ENCODE data around the gene ANKRD6.

Gene ANKRD6

DNA sequence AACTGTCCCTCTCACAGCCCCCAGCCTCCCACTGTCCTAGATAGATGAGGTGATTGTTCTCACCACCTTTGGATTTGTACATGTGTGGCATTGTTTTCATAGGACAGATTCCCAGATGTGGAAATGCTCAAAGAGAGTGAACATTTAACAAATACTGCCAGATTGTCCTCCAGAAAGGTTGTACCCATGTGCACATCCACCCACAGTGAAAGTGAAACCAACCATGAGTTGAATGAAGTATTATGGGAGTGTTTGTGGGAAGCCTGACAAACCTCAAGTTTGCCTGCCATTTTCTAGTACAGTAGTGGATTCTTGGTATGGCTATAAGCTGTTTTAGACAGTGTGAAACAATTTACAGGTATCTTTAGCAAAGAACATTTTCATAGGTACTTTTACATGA is 42.7 kb downstream of the ANKRD6 start:
- in situ Hi-C loops (cut with HindIII; ENCODE audit: low pct_ligation_motif_present, low sequenced_read_pairs) = no loop called here
- no peak overlapping the region for H3K27ac ChIP-seq

DNA sequence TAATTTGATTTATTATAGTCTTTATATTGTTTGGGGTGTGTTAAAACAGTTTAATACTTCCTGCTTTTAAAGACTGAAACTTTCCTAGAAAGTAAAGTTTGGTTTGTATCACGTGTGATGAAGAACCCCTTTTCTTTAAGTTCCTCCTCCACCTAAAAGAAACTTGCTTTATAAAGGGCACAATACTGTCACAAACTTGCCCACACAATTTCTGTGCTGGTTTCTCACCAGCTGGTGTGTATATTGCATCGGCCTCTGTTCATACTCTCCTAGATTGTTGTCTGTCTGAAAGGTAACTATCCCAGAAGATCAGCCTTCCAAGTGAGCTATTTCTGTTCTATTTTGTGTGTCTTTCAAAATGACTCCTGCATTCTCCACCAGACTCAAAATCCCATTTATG is 46.9 kb downstream of the ANKRD6 start:
- H3K4me3 ChIP-seq (ENCODE audit: low read depth, low read length) = no peak overlapping the region
- no peak for DNase-seq
- in situ Hi-C loops (cut with HindIII; ENCODE audit: low pct_ligation_motif_present, low sequenced_read_pairs) = no loop called here

More for the DNA sequence above, 42.7 kb downstream of the ANKRD6 start:
- Histone ChIP-seq H3K36me3 (replicated peaks) (no peaks in the 10 kb centered on the region), H3K27me3 (replicated peaks) (no peaks in the 10 kb centered on the region), H3K4me3 (ENCODE audit: low read depth, low read length) (no peak overlapping the region)
- DNase-seq = peak; percentile 29
- TF ChIP-seq, protein P1, sequence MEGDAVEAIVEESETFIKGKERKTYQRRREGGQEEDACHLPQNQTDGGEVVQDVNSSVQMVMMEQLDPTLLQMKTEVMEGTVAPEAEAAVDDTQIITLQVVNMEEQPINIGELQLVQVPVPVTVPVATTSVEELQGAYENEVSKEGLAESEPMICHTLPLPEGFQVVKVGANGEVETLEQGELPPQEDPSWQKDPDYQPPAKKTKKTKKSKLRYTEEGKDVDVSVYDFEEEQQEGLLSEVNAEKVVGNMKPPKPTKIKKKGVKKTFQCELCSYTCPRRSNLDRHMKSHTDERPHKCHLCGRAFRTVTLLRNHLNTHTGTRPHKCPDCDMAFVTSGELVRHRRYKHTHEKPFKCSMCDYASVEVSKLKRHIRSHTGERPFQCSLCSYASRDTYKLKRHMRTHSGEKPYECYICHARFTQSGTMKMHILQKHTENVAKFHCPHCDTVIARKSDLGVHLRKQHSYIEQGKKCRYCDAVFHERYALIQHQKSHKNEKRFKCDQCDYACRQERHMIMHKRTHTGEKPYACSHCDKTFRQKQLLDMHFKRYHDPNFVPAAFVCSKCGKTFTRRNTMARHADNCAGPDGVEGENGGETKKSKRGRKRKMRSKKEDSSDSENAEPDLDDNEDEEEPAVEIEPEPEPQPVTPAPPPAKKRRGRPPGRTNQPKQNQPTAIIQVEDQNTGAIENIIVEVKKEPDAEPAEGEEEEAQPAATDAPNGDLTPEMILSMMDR (IDR thresholded peaks at IDR 0.05; ENCODE audit: low read depth, low read length, missing control alignments) = no peak

DNA sequence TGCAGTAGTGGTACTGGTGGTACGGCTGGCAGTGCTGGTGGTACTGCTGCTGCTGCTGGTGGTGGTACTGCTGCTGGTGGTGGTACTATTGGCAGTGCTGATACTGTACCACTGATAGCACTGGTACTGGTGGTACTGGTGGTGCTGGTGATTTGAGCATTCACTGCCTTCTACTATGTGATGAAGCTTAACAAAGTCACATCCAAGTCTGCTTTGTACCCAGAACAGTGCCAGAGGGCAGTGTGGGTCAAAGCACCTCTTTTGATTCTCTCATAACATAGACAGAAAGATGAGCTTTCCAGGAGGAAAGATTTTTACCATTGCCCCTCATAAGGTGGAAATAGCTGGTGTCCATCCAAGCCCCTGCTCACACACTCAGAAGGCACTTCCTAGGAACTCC is 48.7 kb downstream of the ANKRD6 start:
- in situ Hi-C loops (cut with HindIII; ENCODE audit: low pct_ligation_motif_present, low sequenced_read_pairs) = no loop called here
- TF ChIP-seq, protein P1 (IDR thresholded peaks at IDR 0.05; ENCODE audit: low read depth, low read length, missing control alignments) = no peak
- no peak for DNase-seq
- Histone ChIP-seq H3K4me3 (ENCODE audit: low read depth, low read length) (no peak overlapping the region), H3K27me3 (replicated peaks) (no peaks in the 10 kb centered on the region), H3K27ac (no peak overlapping the region), H3K36me3 (replicated peaks) (no peaks in the 10 kb centered on the region)

More for the DNA sequence above, 46.9 kb downstream of the ANKRD6 start:
- H3K27me3 ChIP-seq (replicated peaks) = no peaks in the 10 kb centered on the region
- H3K27ac ChIP-seq = no peak overlapping the region
- TF ChIP-seq, protein P1 (IDR thresholded peaks at IDR 0.05; ENCODE audit: low read depth, low read length, missing control alignments) = no peak
- H3K36me3 ChIP-seq (replicated peaks) = no peaks in the 10 kb centered on the region

DNA sequence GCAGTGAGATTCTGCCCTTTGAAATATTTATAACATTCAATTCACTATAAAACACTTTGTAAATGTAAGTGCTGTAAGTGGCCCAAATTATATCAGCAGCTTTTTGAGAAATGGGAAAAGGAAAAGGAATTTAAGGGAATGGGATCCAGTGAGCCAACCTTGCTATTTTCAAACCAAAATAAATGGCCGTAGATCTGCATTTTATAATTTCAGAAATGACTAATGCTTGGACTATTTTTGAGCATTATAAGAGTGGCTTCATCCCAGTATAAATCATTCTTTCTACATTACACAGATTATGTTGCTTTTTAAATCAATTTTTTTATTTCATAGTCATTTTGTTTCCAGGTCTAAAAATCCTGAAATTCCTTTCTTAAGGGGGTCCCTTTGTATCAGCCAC is 49.2 kb downstream of the ANKRD6 start:
- H3K27me3 ChIP-seq (replicated peaks) = no peaks in the 10 kb centered on the region

DNA sequence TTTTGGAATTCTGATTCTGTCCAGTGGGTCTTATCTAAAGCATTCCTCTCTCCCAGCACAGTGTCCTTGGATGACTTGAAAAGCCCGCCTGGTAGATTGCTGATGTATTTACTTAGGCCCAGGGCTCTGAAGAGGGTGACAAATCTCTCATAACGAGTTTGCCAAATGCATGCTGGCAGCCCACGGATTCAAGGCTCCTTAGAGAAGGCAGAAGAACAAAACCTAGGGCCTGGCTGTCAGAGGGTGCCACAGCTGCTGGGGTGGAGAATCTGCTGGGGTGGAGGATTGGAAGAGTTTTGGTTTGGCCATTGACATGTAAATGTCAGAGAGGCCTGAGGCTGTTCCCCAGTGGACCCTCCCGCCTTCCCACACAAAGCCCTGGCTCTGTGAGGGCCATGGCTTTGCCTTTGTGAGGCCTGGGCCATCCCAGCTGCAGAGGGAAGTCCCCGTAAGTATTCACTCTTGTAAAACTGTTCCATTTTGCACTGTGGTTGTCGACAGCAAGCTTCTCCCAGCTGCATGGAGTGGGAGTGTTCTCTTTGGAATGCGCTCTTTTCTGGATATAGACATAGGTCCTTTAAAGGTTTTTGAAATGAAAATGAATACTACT is 50.3 kb downstream of the ANKRD6 start:
- no peak for DNase-seq
- Histone ChIP-seq H3K4me3 (ENCODE audit: low read depth, low read length) (no peak overlapping the region), H3K27me3 (replicated peaks) (no peaks in the 10 kb centered on the region), H3K27ac (no peak overlapping the region), H3K36me3 (replicated peaks) (no peaks in the 10 kb centered on the region)
- TF ChIP-seq, protein P1 (IDR thresholded peaks at IDR 0.05; ENCODE audit: low read depth, low read length, missing control alignments) = no peak
- in situ Hi-C loops (cut with HindIII; ENCODE audit: low pct_ligation_motif_present, low sequenced_read_pairs) = no loop called here

More for the DNA sequence above, 49.2 kb downstream of the ANKRD6 start:
- TF ChIP-seq, protein P1 (IDR thresholded peaks at IDR 0.05; ENCODE audit: low read depth, low read length, missing control alignments) = no peak
- no peaks in the 10 kb centered on the region for H3K36me3 ChIP-seq (replicated peaks)
- H3K4me3 ChIP-seq (ENCODE audit: low read depth, low read length) = no peak overlapping the region
- DNase-seq = no peak
- no peak overlapping the region for H3K27ac ChIP-seq
- in situ Hi-C loops (cut with HindIII; ENCODE audit: low pct_ligation_motif_present, low sequenced_read_pairs) = no loop called here

DNA sequence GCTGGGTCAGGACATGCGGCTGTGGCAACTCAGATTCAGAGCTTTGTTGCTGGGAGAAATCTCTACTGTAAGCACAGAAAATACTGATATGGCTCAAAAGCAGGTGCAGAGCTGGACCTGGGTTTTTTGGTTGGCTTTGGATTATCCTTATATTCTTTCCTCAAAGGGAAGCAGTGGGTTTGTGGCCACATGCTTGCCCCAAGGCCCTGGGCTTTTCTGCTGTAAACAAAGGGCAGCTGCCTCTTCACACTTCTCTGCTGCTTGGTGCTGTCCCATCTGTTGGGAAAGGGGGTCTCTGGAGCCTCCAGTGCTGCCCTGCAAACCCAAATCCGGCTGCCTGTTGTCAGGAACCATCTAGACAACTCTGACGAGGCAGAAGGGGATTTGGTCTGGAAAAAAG is 52.4 kb downstream of the ANKRD6 start:
- in situ Hi-C loops (cut with HindIII; ENCODE audit: low pct_ligation_motif_present, low sequenced_read_pairs) = no loop called here
- Histone ChIP-seq H3K4me3 (ENCODE audit: low read depth, low read length) (no peak overlapping the region), H3K36me3 (replicated peaks) (no peaks in the 10 kb centered on the region), H3K27ac (no peak overlapping the region), H3K27me3 (replicated peaks) (no peaks in the 10 kb centered on the region)
- no peak for DNase-seq
- TF ChIP-seq, protein P1 (IDR thresholded peaks at IDR 0.05; ENCODE audit: low read depth, low read length, missing control alignments) = no peak

Data from brain microvascular endothelial cell (primary cell).